ENCODE data around the gene NPW.

- TF ChIP-seq ZFP3 (CRISPR knock-in tag; IDR thresholded peaks at IDR 0.05), result no peak
- no peak for TF ChIP-seq PATZ1 (CRISPR knock-in tag; IDR thresholded peaks at IDR 0.05; ENCODE audit: borderline replicate concordance)
- TF ChIP-seq ARNTL (CRISPR knock-in tag; IDR thresholded peaks at IDR 0.05; ENCODE audit: borderline replicate concordance, low read depth), result no peak
- TF ChIP-seq RARB (CRISPR knock-in tag; IDR thresholded peaks at IDR 0.05), result no peak
- no peak for TF ChIP-seq PPARA (CRISPR knock-in tag; IDR thresholded peaks at IDR 0.05; ENCODE audit: borderline replicate concordance)
- TF ChIP-seq ZNF8 (CRISPR knock-in tag; IDR thresholded peaks at IDR 0.05), result no peak
- no peak for TF ChIP-seq ZFP30 (CRISPR knock-in tag; IDR thresholded peaks at IDR 0.05)
- no peak for TF ChIP-seq TCF4 (CRISPR knock-in tag; IDR thresholded peaks at IDR 0.05; ENCODE audit: borderline replicate concordance)
Measured at GRCh38 chr16:1984347-1985225, 35.0 kb upstream of the NPW start.
